HG03097 (cell line): ENCODE results near the gene INPP5F.
"Not testable (repeated sequence)": the region's sequence is repeated elsewhere in the genome, so short reads cannot be mapped to it uniquely, and the experiment has no call there.

Experiments
- ATAC-seq: cut with Tn5 transposase; IDR thresholded peaks from one replicate; pipeline ENCODE4 v1.9.1; 2021; ENCODE audit not compliant: unreplicated experiment, low FRiP score

The INPP5F gene

DNA sequence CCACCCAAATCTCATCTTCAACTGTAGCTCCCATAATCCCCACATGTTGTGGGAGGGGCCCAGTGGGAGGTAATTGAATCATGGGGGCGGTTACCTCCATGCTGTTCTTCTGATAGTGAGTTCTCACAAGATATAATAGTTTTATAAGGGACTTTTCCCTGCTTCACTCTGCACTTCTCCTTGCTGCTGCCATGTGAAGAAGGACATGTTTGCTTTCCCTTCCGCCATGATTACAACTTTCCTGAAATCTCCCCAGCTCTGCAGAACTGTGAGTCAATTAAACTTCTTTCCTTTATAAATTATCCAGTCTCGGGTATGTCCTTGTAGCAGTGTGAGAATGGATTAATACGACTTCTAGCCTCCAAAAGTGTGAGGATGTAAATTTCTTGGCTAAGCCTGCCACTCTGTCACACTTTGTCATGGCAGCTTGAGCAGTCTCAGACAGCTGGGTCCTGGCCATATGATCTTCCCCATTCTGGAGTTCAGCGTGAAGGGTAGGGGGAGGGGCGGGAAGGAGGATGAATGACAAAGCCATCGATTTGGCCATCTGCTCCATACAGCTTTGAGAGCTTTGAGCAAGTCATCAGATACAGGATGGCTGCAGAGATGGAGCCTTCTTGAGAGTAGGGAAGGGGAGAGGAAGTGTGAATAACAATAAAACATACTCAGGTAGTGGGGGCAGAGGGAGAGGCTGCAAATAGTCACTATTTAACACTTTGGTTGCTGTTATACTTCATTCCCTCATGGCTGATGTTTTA is 19.1 kb upstream of the INPP5F start:
- ATAC-seq: no peak

DNA sequence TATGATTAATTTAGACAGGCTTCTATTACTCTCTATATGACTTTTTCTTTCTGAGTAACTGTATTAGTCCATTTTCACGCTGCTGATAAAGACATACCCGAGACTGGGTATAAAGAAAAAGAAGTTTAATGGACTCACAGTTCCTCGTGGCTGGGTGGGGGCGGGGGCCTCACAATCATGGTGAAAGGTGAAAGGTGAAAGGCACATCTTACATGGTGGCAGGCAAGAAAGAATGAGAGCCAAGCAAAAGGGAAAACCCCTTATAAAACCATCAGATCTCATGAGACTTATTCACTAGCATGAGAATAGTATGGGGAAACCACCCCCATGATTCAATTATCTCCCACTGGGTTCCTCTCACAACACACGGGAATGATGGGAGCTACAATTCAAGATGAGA is 18.5 kb upstream of the INPP5F start:
- ATAC-seq: not testable (repeated sequence)

DNA sequence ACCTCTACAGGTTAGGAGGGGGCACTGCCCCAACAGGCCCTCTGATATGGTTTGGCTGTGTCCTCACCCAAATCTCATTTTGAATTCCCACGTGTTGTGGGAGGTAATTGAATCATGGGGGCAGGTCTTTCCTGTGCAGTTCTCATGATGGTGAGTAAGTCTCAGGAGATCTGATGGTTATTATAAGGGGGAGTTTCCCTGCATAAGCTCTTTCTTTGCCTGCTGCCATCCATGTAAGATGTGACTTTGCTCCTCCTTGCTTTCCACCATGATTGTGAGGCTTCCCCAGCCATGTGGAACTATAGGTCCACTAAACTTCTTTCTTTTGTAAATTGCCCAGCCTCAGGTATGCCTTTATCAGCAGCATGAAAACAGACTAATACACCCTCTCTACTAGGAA is 14.9 kb upstream of the INPP5F start:
- ATAC-seq: not testable (repeated sequence)

DNA sequence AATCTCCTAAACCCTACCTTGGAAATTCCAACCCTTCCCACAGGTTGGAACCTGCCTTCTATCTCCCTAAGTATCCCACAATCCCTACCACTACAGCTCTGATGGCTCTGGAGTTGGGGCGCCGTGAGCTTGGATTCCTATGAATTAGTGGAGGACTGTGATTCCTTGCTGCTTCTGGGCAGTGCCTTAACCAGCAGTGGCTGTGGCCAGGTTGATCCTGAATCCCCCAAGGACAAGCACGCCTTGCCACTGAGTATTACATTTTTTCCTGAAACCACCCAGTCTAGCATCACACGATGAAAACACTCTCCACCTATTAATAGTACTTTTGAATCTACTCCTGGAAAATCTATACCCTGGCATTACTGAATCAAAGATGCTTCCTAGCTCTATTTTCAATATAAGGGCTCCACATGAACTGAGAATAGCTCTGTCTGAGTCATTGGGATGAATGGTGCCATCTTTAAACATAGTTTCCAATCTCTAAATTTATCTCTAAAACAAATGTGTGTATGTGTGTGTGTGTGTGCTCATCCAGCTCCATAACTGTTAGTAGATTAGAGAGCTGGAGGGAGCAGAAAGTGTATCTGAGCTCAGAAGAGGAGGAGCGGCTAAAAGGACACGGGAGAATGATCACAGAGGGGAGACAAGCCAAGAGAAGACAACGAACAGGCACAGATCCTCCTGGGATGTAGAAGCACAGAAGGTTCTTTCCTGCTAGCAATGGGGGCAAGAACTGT is 11.9 kb upstream of the INPP5F start:
- ATAC-seq: no peak

DNA sequence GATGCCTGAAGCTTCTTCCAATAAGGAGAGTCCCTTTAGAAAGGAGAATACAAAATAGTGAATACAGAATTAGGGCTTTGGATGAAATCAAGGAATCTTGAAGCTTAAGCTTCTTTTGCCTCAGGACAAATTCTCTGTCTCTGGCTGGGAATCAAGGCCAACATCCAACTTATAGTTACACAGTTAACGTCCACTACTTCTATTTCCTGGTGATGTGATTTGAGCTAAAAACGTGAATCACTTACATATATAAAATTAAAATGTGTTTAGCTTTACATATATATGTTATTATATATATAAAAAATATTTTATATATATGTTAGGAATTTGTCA is 11.4 kb upstream of the INPP5F start:
- no peak for ATAC-seq

DNA sequence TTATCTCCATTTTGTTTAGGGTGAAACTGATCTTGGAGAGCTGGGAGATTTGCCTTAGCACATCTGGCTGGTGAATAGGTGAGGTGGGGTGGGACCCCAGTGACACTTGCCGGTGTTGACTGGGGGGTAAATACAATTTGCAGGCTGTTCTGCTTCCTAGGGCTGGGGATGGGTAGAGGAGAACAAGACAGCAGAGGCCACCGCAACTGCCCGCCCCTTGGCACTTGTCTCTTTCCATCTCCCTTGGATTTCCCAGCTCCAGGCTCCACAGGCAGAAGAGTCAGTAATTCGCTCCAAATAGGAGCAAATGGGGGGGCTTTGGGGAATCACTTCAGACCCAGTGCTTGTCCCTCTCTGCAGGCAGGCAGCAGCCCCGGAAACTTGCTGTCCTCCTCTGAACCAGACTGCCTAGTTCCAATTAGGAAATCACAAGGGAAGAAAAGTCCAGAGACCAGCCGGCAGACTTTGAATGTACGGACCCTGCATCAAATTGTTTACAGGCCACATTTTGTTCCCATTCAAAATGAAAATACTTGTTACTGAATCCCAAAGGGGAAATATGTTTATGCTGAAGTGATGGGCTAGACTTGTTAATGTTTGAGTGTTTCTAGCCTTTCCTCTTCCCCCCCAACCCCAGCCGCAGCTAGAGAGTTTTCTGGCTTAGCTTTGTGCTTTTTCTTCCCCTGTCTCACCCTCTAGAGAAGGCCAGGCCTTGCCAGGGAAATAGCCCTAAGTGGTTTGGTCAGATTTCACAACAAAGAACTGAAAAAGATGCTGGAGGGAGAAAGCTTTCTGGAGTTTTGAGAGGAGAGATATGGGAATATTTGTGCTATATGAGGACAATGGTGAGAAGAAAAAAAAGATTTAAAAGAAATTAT is 10.0 kb upstream of the INPP5F start:
- ATAC-seq: no peak

DNA sequence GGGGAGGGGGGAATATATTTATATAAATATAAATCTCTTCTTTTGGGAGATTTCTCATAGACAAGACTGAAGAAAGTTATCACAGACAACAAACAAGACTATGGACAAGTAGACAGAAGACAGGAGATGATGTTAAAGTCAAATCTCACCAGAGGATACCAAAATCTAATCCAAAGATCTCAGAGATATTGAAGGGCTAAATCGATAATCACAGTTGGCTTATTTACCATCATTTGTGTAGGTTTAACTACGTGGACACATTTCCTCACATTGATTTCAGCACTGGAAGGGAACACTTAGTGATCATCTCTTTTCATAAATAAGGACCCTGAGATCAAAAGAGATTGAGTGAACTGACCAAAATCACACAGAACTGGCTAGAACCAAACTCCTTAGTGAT is 2.7 kb upstream of the INPP5F start:
- ATAC-seq: no peak

DNA sequence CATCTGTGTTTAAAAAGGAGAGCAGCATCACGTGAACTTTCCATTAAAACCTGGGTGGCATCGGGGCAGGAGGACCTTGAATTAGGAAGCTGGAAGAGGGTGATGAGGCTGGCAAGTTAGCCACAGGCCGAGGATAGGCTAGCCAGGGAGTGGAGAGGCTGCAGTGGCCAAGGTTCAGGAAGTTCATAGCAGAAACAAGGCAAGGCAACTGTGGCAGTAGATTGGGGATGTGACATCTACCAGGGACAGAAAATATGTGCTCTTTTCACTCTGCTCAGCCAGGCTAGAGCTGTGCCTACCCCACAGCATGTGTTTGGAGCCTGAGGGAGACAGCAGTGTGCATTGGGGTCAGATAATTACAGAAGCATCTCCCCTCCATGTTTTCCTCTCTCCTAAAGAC is 2.2 kb upstream of the INPP5F start:
- ATAC-seq: no peak

DNA sequence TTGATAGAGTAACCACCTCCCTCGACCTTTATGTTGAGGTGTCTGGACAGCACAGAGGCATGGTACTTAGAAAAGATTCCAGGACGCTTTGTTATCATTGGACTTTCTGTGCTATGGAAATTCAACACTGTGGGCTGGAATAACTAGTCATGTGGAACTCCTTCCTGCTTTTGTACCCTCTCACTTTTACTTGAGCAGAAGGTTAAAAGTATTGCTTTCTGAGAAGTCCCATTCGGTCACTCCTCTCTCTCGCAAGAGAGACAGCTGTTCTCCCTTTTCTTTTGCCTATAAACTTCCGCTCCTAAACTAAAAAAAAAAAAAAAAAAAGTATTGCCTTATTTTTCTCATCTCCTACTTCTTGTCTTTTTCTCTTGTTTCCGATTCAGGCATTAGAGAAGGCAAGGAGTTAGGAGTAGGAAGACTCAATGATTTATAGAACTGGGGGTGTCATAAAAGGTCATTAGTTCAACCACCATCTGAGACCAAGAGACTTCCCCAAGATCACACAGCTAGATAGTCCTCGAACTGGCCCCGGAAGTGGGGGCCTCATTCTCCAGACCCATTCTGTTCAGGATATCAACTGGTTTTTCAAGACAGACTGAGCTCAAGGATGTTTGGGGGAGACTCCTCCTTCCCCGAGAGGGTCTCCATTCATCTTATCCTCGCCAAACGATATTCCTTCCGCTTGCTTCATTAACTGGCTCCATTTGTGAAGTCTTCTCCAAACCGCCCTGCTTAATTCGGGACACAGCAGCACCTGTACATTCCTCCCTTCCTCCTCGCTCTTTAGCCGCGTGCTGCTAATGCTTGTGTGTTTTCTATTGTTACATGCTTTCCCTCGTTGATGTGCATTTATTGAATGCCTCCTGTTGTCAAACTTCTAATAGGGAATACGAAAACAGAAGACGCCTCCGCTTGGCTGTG is 995 bp upstream of the INPP5F start:
- ATAC-seq: no peak

DNA sequence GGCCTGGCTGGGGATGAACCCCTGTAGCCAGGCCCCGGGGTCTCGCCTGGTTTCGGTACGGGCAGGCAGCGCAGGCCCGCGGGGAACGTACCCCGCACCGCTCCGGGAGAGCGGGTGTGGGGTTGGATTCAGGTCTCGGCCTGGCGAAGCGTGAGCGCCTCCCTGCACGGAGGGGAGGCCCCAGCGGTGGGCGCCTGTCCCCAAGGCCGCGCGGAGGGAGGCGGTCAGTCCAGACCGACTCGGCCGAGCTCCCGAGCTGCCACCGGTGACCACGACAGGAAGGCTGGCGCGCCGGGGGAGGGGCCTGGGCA is 378 bp upstream of the INPP5F start:
- ATAC-seq: no peak

DNA sequence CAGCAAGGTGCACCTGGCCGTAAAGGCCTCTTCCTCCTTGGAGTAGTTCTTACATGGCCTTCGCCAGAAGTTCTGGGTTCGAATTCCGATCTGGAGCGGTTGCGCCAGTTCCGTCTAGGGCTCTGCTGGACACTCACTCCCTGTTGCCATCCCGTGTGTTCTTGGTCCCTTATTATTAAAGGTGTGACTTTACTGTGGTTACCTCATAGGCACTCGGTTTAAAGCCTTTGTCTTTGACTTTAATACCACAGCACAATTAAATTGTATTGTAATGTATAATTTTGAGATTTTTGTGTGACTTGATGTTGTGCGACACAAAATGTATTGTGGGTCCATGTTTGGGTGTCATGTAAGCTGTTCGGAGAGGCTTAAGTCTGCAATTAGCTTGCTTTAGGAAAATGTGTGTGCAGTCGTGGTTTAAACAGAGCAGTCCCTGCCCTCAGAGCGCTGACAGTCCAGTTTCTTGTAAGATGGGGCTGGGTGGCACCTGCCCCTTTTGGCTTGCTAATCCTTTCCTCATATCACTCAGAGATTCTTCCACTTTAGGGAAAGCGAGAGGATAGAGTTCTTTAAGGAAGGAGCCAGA is 919 bp downstream of the INPP5F start:
- no peak for ATAC-seq

DNA sequence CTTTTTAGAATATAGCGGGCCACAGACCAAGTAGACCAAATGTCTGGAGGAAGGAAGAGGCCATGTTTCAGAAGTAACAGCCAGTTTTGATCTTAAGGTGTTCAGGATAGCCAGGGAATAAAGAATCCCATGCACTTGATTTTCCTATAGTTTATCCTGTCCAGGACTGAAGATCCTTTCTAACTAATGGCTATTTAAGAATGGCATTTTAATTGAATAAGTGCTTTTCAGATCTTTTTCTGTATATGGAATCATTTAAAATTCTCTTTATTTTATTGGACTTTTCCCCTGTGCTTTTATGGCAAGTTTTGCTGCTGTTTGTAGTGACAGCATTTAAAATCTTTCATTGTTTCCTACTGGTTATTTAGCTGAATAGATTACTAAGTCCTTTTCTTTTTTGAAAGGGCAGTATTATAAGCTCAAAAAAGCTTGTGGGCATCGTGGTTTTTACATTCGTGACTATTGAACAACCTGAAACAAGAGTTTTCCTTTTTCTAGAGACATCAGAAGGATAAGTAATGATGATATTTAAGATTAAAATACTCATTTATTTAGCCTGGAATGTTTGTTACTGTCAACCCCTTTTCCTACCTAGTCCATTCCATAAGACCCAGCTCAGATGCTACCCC is 2.4 kb downstream of the INPP5F start:
- no peak for ATAC-seq

DNA sequence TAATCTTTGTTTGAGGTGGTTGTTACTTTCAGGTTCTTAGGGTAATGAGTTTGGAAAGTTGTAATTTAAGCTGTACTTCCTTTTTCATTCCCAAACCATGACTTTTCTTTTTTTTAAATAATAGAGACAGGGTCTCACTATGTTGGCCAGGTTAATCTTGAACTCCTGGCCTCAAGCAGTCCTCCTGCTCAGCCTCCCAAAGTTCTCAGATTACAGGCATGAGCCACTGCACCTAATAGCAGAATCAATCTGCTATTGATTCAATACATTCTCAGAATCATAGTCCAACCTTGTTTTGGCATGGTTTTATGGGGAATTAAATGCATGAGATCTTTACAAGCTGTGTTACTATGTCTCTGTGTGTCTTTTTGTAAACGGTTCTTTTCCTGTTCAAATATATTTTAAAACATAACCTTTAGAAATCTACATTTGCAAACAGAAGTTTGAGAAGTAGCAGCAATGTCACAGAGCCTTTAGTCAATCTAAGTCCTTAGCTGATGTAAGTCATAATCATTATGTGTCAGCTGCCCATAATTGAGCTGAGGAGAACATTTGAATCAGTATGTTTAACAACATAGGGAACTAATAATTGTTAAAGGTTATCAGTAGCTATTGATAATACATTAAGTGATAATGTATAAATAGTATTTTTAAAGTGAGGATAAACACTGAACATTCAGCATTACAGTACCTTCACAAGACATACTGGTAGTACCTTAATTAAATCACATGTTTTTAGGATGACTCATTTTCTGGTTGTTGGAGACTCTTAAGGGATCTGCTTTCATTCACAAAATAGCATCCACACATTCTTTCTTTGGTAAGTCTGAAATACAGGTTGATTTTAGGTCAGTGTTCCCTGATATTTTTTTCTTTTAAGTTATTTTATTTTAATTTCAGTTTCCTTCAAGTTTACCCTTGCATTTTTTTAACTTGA is 8.8 kb downstream of the INPP5F start:
- ATAC-seq: no peak

DNA sequence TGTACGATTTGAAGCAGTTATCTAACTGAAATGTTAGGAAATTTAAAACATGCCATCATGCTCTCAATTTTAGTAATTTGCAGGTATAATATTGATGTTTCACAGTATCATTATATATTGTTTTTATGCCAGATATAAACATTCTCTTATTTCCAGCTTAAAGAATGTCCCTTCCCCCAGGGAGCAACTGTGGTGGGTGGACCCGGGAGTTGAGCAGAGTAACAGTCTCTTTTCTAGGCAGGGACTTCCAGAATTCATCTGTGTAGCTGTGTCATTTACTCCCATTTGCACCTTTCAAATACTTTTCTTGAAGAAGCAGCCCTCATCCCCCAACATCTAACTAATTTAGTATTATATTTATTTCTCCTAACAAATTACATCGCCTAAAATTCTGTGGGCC is 9.6 kb downstream of the INPP5F start:
- no peak for ATAC-seq

DNA sequence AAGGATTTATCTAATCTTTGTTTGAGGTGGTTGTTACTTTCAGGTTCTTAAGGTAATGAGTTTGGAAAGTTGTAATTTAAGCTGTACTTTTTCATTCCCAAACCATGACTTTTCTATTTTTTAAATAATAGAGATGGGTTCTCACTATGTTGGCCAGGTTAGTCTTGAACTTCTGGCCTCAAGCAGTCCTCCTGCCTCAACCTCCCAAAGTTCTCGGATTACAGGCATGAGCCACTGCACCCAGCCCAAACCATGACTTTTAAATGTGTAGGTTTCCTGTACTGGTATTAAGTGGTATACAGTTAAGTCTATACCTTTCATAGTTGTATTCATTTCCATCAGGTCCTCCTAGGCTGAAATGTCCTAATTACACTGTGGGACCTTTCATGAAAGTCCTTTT is 10.4 kb downstream of the INPP5F start:
- ATAC-seq: no peak

DNA sequence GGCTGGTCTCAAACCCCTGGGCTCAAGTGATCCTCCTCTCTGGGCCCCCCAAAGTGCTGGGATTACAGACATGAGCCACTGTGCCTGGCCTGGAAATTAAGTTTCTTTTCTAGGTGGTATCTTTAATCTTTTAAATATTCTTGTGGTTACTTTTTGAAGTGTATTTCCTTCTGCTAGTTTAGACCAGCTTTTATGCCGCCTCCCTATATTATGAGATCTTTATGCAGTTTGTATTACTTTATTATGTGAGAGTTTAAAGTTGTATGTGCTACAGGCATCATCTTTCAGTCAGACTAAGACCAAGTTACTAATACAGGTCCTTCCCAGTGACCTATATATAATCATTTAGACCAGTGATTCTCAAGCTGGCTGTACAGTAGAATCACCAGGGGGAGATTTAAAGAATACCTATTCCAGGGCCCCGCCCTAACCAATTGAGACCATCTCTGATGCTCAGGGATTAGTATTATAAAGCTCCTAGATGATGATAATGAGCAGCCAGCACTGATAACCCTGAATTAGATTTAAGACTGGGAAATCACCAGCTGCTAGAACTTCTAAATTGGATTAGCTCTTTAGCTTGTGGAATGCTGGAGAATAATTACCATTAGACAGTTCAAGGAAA is 11.3 kb downstream of the INPP5F start:
- no peak for ATAC-seq

DNA sequence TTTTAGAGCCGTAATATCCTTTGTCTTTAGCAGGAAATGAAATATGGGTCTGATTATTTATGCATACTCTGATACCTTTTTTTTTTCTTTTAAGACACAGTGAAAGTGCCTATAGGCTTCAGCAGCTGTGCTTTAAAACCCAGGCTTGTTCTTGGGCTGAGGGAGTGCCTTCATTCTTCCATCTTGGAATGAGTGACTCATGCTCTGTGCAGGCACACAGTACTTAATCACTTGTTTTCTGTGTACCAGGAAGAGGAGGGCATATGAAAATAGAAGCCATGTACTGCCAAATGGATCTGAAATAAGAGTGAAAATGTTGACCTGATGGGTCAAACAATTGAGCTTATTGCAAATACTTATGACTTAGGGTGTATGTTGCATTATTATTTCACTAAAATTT is 12.0 kb downstream of the INPP5F start:
- ATAC-seq: no peak

DNA sequence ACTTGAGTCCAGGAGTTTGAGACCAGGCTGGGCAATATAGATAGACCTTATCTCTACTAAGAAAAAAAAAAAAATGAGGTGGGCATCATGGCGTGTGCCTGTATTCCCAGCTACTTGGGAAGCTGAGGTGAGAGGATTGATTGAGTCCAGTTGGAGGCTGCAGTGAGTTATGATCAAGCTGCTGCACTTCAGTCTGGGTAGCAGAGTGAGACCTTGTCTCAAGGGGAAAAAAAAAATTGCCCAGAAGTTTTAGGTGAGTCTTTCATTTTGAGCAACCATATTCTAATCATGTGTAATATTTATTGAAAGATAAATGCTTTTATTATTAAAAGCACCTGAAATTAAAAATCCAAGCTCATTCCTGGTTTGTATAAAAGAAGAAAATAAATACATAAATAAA is 13.1 kb downstream of the INPP5F start:
- no peak for ATAC-seq
